OCI-LY3 (cell line): ENCODE measurements around the gene CD28.

Source experiments
- EZH2phosphoT487 ChIP-seq: fragments of 200-600 bp; shearing (Covaris generic); IDR thresholded peaks from 2 replicates; pipeline ENCODE4 v1.6.1; 2018; ENCODE audit warnings: antibody characterized with exemption, mixed run types, low read depth
- TF ChIP-seq, protein P1 (sequence below): fragments of 200-600, 300-600 bp; sonication (generic); IDR thresholded peaks from 2 replicates; pipeline ENCODE4 v1.5.1; 2014; ENCODE audit warnings: antibody characterized with exemption, low read length, low read depth

DNA sequence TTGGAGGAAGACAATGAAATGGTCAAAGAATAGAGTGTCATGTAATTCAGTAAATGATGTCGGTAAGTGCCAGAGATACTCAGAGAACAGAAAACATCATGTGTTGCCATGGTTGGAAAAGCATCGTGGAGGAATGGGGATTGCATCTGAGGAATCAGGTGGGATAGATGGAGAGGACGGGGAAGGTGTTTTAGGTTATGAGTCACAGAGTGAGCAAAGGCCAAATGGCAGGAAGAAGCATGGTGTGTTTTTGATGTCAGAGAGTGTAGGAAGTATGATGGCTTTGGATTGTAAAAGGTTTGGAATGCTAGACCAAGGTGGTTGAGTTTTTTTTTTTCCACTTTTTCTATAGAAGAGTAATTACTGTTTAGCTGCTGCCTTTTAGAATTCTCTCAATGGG, 27.5 kb upstream of the CD28 start:
- TF ChIP-seq EZH2phosphoT487 = no peak
- TF ChIP-seq, protein P1, sequence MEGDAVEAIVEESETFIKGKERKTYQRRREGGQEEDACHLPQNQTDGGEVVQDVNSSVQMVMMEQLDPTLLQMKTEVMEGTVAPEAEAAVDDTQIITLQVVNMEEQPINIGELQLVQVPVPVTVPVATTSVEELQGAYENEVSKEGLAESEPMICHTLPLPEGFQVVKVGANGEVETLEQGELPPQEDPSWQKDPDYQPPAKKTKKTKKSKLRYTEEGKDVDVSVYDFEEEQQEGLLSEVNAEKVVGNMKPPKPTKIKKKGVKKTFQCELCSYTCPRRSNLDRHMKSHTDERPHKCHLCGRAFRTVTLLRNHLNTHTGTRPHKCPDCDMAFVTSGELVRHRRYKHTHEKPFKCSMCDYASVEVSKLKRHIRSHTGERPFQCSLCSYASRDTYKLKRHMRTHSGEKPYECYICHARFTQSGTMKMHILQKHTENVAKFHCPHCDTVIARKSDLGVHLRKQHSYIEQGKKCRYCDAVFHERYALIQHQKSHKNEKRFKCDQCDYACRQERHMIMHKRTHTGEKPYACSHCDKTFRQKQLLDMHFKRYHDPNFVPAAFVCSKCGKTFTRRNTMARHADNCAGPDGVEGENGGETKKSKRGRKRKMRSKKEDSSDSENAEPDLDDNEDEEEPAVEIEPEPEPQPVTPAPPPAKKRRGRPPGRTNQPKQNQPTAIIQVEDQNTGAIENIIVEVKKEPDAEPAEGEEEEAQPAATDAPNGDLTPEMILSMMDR = no peak
